HG03066 (cell line): ENCODE data around the gene FAM120A.

Source experiments
- ATAC-seq: cut with Tn5 transposase; IDR thresholded peaks from one replicate; pipeline ENCODE4 v1.9.1; 2021; ENCODE audit warnings: low read depth; ENCODE audit not compliant: unreplicated experiment

The FAM120A gene

DNA sequence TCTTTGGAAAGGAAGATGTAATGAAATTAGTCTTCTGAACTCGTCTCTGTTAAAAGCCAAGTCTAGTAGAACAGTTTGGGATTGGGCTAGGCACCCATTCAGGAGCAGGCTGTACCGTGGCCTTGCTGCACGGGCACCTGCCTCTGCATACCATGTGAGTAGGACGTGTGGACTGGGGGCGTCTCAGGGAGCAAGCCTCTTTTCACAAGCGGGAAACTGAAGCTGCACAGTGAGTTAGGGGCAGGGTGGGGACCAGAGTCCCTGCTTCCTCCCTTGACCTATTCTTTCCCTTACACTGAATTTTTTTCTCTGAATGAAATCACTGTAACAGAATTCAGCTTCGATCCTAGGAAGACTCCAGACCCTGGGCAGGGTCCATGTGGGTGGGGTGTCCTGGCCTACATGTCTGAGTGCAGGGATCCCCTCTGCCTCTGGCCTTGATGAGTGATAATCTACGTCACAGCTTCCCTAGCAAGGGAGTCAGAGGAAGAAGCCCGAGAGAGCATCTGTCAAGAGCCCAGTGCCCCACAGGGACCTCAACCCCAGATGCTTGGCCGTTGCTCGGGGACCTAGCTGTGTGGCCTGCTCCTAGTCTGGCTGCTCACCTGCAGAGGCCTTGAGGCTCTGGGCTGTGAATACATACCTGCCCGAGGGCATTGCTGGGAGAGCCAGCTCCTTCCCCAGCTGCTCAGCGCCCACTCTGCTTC lies 140.0 kb downstream of the FAM120A start:
- ATAC-seq = no peak

DNA sequence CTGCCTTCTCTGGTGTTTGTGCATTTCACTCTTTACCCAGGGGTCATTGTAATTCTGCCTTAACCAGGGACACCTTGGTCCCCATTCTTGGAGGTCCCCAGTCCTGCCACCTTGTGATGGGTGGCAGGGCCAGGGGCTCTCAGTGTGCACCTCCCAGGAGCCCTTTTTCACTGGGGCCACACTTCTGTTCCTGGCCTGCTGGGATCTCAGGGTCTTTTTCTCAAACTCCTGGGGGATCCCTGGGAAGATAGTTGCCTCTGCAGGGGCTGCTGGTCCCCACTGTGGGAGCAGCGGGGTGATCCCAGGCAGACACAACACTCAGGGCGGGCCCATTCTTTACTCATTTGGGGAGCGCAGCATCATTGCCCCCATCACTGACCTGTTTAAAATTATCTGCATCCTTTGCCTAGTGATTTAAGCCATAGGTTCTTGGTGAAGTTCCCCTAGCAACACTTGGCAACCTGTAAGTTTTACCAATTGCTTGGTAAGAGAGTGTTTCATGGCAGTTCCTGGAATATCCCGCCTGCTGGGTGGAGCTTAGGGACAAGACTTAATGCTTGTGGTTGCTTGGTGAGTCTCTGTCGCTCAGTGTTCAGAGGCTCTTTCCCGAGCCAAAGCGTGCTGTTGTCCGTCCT lies 140.6 kb downstream of the FAM120A start:
- ATAC-seq = no peak

DNA sequence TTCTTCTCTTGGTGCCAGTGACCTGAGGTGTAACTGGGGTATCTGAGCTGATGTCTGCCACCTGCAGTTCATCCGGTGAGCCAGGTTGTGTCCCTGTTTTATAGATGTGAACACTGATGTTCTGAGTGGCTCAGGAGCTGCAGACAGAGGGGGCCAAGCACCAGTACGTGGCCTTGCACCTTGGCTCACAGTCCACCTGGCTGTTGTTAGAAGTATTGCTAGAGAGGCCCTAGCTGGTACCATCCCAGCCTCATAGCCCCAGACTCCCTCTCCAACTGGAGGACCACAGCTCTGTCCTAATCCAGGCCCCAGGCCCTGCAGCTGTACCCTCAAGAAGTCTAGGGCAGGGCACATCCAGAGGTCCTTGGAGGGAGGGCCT lies 141.1 kb downstream of the FAM120A start:
- ATAC-seq = no peak

DNA sequence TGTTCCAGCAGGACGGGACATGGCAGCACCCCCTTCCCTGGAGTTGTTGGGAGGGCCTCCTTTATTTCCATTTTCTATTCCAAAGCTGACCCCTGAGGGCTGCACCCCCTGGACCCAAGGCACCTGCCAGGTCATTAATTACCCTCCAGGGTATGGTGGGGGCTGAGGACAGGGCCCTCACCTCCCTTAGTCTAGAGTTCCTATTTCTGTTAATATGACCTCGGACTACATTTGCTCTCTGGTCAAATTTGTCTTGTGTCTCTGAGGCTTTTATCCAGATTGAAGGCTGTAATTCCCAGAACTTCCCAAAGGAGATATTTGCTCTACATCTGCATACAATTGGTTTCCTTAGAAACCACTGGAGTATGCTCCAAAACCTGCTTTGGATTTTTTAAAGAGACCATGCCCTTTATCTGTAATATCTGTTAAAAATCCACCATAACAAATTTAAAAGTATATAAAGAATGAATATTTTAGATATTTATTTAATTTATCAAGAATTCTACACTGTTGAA lies 141.7 kb downstream of the FAM120A start:
- no peak for ATAC-seq

DNA sequence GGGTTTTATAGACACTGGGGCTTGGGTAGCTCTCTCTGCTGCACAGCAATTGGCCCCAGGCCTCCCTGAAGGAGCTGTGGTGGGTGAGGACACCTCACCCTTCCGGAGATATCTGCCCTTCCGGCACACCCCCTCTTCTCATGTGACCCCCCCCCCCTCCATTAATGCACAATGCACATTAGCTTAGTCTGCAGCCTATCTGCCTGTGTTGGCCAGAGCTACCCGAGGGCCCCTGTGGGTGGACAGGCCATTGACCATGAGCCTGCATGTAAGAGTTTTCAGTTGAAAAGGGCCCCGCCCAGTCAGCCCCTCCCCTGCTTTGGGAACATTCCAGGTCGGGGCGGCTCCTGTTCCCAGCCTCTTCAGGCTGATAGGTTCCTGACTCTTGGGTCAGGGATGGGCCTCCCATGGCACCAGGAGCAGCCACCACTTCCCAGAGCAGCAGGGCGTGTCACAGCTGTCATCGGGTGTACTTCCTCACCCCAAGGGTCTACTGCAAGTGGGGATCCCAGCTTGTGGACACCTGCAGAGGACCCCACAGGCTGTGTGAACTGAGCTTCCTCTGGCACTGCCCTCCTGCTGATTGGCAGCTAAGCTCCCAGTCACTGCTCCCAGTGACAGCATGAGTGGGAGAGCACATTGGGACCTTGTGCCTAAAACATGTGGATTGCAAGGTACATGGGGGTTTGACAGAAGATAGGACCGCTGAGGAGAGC lies 142.7 kb downstream of the FAM120A start:
- ATAC-seq = no peak

DNA sequence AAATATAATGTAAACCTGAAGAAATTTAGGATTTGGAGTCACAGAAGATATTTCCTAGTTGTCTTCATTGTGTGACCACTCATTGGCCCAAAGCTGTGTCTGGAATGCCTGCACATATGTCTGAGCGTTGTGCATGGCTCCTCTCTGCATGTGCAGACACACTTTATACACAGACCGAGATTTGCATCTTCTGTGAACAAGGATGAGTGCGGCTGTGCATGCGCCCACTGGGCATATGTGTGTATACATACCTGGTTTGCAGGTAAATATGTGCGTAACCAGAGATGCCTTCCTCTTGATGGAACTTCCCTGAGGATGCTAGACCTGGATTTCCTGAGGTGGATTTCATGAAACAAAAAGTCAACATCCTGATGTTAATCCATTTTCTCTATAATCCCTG lies 144.0 kb downstream of the FAM120A start:
- no peak for ATAC-seq

DNA sequence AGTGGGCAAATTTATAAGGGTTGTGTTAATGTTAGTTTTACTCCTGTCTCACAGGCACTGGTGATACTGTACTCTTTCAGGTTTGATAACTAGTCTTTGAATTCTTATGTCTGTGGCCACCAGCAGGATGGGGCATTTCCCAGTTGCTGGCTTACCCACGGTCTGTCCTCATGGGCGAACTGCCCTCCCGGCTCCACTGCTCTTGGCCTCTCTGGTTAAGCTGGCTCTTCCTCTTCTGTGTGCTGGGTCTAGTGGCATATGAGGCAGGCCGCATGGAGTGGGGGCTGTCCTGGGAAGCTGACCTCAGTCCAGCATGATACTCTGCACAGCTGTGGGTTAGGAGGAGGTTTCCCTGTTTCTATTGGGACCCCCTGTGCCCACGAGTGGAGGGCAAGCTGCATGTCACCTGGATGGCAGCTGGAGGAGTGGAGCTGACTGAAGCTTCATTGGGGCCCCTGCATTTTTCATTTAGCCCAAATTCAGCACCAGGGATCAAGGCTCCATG lies 144.4 kb downstream of the FAM120A start:
- ATAC-seq = no peak

DNA sequence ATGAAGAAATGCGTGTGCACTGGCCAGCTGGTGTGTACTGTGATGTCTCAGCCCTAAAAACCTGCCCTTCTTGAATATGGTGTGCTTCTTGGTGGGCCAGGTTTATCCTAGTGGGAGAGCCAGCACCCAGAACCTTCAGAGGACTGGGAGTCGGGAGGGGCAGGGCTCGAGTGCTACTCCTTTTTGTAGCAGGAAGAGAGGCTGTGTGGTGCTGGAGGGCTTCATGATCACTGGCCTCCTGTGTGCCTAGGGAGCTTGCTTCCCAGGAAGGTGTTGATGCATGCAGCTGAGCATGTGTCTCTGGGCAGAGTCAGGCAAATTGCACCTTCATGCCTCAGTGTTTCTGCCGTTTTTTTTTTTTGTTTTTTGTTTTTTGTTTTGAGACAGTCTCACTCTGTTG lies 144.9 kb downstream of the FAM120A start:
- ATAC-seq = no peak

DNA sequence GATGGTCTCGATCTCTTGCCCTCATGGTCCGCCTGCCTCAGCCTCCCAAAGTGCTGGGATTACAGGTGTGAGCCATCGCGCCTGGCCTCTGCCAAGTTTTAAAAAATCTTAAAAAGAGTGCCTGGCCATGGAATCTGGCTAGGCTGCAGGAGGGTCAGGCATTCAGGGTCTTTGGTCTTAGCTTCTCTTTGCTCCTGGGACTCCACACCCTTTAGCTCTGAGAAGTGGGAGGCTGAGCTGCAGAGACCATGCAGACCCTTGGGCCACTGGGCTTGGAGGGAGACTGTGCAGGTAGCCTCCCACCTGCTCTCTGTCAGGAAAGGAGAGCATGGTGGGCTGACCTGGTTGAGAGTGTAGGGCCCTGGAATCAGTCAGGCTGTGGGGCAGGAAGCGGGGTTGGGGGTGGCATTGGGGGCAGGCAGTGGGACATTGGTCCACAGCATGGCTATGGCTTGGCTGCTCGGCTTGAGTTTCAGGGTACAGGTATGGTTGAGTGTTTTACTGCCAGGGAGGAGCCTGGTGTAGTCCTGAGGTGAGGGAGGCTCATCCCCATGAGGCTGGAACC lies 145.7 kb downstream of the FAM120A start:
- no peak for ATAC-seq

DNA sequence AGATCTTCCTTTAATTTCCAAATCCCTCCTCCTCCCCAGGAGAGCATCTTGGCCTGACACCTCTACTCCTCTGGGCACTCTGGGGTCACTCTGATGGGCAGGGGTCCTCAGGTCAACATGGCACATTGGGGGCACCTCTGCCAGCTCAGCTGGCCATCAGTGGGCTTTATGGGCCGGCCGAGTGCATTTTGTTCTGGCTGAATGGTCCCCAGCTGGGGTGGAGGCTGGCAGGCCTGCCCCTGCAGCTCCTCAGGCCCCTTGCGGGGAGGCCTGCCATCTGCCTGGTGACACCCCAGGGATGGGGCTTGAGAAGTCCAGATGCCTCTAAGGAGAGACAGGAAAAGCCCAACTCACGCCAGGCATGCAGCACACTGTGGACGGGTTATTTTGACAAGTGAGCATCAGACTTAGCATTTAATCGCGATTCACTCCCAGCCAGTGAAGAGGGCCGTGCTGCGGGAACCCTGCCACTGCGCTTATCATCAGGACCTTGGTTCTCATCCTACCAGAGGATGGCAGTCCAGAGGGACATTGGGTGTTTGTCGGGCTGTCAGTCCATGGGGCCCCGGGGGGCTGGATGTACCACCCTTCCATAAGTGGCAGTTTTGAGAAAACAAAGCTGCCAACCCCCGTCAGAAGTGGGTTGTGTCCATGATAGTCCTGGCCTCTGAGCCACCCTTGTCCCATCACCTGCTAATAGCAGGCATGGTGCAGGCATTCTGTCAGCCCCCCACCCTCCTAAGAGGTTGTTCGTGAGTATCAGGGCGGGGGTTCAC lies 146.6 kb downstream of the FAM120A start:
- no peak for ATAC-seq

DNA sequence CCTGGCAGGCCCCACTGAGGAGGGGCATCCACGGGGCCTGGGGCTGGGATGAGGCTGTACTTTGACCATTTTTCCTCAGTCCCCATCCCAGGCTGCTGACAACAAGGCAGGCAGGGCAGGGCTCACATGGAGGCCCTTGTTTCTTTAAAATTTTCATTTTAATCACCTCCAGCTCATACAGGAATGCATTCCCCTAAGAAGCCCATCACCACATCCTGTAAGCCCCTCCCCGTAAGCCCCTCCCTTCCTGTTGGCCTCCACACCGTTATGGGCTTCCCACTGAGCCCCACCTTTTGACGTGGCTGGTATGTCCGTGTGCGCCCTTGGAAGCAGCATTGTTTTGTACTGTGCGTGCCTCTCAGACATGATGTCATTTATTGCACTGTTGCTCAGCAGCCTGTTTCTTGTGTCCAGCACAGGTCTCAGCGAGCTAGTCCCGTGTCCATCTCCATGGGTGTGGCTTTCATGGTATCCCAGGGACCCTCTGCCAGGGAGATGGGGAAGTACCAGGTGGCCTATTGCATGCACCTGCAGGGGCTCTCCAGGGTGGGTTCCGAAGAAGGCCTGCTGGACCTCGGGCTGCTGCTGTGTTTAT lies 147.3 kb downstream of the FAM120A start:
- no peak for ATAC-seq

DNA sequence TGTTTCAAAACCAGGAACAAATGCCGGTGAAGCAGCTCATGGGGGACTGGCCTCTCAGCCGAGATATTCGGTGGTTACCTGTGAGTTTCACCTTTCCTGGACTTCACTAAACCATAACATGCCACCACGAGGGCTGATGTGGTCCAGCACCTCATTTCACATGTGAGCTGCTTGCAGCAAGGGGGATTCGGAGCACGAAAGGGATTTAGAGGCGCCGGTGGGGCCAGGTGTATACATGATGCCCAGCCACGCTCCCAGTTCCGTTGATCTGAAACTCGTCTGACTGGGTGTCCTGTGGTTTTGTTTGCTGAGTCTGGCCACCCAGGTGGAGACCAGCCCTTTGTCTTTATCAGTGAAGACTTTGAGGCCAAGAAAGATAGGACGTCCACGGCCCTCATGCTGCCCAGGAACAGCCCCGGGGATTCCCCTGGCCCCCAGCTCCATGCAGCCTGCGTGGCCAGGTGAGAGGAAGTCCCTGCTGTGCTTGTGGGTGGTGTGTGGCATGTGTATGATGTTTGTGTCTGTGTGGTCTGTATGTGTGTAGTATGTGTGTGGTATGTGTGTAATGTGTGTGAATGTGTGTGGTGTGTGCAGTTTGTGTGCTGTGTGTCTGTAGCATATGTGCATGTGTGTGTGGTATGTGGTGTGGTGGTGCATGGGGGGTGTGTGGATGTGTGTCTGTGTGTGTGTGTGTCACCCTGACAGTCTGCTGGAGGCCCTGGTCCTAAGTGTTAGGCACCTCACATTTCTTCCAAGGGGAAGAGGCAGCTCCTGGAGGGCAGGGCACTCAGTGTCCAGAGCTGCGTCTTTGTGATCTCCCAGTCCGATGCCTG lies 148.3 kb downstream of the FAM120A start:
- no peak for ATAC-seq

DNA sequence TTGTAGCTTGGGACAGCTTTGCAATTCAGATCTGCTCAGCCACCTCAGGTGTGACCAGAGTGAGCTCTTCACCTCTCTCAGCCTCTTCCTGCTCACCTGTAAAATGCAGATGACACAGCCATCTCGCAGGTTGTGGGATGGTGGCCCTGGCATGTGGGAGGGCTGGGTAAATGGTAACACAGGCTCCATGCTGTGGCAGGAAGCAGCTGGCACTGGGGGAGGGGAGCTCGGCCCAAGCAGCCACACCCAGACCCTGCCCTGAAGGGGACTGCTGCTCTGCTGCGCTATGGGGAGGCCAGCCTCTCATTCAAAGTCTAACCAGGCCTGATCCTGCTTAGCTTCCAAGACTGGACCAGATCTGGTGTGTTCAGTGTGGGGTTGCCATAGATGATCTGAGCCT lies 149.0 kb downstream of the FAM120A start:
- ATAC-seq = no peak

DNA sequence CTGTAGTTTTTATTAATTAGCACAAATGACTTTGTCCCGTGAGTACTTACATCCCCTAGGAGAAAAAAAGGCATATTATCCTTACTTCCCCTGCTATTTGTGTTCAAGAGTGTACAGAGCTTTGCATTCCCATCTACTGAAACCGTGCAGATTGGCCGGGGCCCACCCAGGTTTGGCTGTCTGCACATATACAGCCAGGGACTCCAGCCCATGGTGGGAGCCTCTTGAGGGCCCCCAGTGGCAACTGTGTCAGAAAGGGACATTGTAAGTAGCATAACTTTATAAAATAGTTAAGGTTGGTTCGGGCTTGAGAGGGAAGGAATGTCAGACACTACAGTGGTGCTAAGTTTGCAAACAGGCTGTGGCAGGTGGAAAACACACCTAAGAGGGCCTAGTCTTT lies 149.6 kb downstream of the FAM120A start:
- no peak for ATAC-seq

DNA sequence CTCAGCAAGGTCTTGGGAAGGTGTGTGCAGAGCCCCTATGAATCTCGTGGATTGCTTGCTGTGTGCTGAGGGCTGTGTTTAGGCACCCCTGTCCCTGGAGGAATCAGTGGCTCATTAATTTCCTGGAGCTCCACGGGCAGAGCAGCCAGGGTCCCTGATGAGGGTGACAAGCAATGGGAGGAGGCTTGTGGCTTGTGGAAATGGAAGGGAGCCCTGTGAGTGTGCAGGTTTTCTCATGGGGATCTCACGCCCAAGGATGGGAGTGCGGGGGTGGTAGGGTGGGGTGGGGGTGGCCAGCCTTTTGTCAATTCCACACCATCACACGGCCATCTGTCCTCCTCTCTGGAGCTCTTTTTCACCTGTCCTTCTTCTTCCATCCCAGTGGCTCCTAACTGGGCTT lies 150.2 kb downstream of the FAM120A start:
- ATAC-seq = no peak

DNA sequence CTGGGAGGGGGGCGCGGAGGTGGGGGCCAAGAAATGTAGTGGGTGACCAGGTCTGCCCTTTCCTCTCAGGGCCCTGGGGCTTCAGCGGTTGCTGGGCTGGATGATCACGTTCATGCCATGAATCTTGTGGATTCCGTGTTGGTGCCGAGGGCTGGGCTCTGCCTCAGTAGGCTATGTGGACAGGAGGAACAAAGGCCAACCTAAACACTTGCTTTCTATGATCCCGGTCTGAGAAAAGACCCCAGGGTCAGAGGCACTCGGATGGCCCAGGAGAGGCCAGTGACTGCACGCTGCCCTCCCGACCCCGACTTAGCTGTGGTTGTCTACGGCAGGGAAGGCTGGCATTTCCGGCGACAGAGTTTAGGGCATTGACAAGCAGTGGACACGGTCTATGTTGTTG lies 151.5 kb downstream of the FAM120A start:
- no peak for ATAC-seq

DNA sequence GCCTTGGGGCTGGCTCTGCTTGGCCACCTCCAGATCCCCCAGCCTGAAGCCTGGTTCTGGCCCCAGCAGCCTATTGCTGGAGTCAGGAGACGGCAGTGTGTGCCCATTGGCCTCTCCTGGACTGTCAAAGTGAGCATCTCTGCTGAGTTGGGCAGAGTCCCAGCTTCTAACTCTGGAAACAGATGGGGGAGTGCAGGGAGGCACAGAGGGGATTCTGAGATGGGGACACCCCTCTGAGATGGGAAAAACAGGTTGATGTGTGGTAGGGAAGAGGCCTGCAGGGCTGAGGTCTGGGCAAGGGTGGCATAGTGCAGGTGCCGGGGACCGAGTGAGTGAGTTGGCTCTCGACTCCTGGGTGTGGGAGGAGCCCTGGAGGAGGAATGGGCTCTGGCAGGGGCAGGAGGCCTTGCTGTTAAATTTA lies 152.4 kb downstream of the FAM120A start:
- ATAC-seq = no peak

DNA sequence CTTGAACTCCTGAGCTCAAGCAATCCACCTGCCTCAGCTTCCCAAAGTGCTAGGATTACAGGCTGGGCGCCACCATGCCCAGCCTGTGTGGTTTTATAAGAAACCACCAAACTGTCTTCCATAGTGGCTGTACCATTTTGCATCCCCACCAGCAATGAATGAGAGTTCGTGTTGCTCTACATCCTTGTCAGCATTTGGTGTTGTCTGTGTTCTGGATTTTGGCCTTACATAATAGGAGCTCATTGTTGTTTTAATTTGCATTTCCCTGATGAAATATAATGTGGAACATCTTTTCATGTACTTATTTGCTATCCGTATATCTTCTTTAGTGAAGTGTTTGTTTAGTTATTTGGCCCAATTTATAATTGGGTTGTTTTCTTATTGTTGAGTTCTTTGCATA lies 154.7 kb downstream of the FAM120A start:
- ATAC-seq = no peak

DNA sequence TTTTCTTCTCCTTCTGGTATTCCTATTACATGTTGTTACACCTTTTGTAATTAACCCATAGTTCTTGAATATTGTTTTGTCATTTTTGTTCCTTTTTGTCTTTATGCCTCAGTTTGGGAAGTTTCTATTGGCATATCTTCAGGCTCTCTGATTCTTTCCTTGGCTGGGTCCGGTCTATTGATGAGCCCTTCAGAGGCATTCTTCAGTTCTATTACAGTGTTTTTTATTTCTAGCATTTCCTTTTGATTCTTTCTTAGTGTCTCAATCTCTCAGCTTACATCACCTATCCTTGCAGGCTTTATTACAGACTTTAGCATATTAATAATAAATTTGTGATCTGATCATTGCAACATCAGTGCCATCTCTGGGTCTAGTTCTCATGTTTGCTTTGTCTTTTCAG lies 158.7 kb downstream of the FAM120A start:
- ATAC-seq = no peak
